A549 (cell line): ENCODE data around the gene OSBPL3. TPM values are rescaled to one million over a fixed set of nuclear protein-coding genes. Genes with fewer than 3 reads are reported as not detected.

ENCODE experiments used
- ATAC-seq, 2 experiments: fragments of 200-7000 bp in 1 of 2; fragments of >200 bp in 1 of 2; cut with Nextera tagmentation in 1 of 2; cut with Tn5 transposase in 1 of 2; 3 replicates each; pipeline versions ENCODE4 v1.8.0 to v1.9.1; 2018 to 2020; ENCODE audit warnings: mild to moderate bottlenecking in 1 of 2, moderate library complexity in 1 of 2
- CTCF ChIA-PET: fragments of 300-600 bp; sonication (Branson Sonifier 250); formaldehyde crosslinking; extraction: SDS; loops from one replicate; lab custom pipeline; 2021; ENCODE audit warnings: antibody characterized with exemption, inconsistent platforms; lab: Yijun Ruan, JAX
- POLR2A ChIA-PET: fragments of 350-600 bp; formaldehyde crosslinking; extraction: SDS; loops from one replicate; lab custom pipeline; 2021; ENCODE audit warnings: antibody characterized with exemption, inconsistent platforms; lab: Yijun Ruan, JAX
- DNase-seq, 2 experiments: peaks; one replicate each; pipeline versions ENCODE4 v3.0.0 to v3.0.0-alpha.2; 2011 to 2016; ENCODE audit warnings: low read depth in 1 of 2, low spot score in 1 of 2
- FAIRE-seq: peaks from 2 replicates; lab custom pipeline; 2011; peaks lifted over from hg19 to GRCh38; lab: Jason Lieb, UNC
- H3K27ac ChIP-seq, 2 experiments: fragments of >200 bp; sonication (Bioruptor Twin); formaldehyde crosslinking; 3 replicates each; pipeline ENCODE4 v1.5.1; 2016 to 2017
- H3K4me1 ChIP-seq: fragments of >200 bp; sonication (Bioruptor Twin); formaldehyde crosslinking; 3 replicates; pipeline ENCODE4 v1.6.1; 2016
- H3K4me2 ChIP-seq: fragments of >200 bp; sonication (Bioruptor Twin); formaldehyde crosslinking; 3 replicates; pipeline ENCODE4 v1.6.1; 2016
- H3K4me3 ChIP-seq: fragments of >200 bp; sonication (Bioruptor Twin); formaldehyde crosslinking; 3 replicates; pipeline ENCODE4 v1.5.1; 2016
- H3K9me3 ChIP-seq: fragments of >200 bp; sonication (Bioruptor Twin); formaldehyde crosslinking; 3 replicates; pipeline ENCODE4 v1.6.1; 2016
- BCL3 ChIP-seq: fragments of >200 bp; sonication (Bioruptor Twin); formaldehyde crosslinking; IDR thresholded peaks from 3 replicates; pipeline ENCODE4 v1.6.1; 2016
- CTCF ChIP-seq: fragments of >200 bp; sonication (Bioruptor Twin); formaldehyde crosslinking; IDR thresholded peaks from 3 replicates; pipeline ENCODE4 v1.5.1; 2016
- EHMT2 ChIP-seq: fragments of 200-600 bp; sonication (generic); IDR thresholded peaks from 2 replicates; pipeline ENCODE4 v1.6.1; 2016; ENCODE audit warnings: antibody characterized with exemption, low read depth, mild to moderate bottlenecking, moderate library complexity
- FOSB ChIP-seq: fragments of 250-450 bp; sonication (Bioruptor Pico); IDR thresholded peaks from 2 replicates; pipeline ENCODE4 v1.5.0; 2020; ENCODE audit warnings: mild to moderate bottlenecking, moderate library complexity
- HMGXB4 ChIP-seq: fragments of 250-450 bp; sonication (Bioruptor Pico); IDR thresholded peaks from 2 replicates; pipeline ENCODE4 v1.5.0; 2021; ENCODE audit warnings: mild to moderate bottlenecking, moderate library complexity, borderline replicate concordance
- HOXA7 ChIP-seq: fragments of 250-450 bp; sonication (Bioruptor Pico); IDR thresholded peaks from 2 replicates; pipeline ENCODE4 v1.5.0; 2020; ENCODE audit warnings: mild to moderate bottlenecking, moderate library complexity
- HOXB5 ChIP-seq: fragments of 250-450 bp; sonication (Bioruptor Pico); IDR thresholded peaks from 2 replicates; pipeline ENCODE4 v1.5.0; 2020; ENCODE audit warnings: mild to moderate bottlenecking, moderate library complexity
- JUNB ChIP-seq: fragments of >200 bp; sonication (Bioruptor Twin); formaldehyde crosslinking; IDR thresholded peaks from 2 replicates; pipeline ENCODE4 v1.6.1; 2016
- MAFK ChIP-seq: fragments of 450-650 bp; IDR thresholded peaks from 2 replicates; pipeline ENCODE4 v1.6.1; 2014; ENCODE audit not compliant: partially characterized antibody
- NFE2L2 ChIP-seq: fragments of 150-350 bp; conservative IDR thresholded peaks from 2 replicates; pipeline ENCODE4 v1.6.1; 2014; ENCODE audit warnings: low read length
- NR3C1 ChIP-seq: fragments of >200 bp; sonication (Bioruptor Twin); formaldehyde crosslinking; IDR thresholded peaks from 3 replicates; pipeline ENCODE4 v1.6.1; 2017
- PBX3 ChIP-seq: IDR thresholded peaks from 2 replicates; pipeline ENCODE4 v1.6.1; 2012
- POLR2A ChIP-seq: IDR thresholded peaks from 2 replicates; pipeline ENCODE4 v1.6.1; 2012; ENCODE audit warnings: mild to moderate bottlenecking, low read length
- POLR2AphosphoS2 ChIP-seq: conservative IDR thresholded peaks from 2 replicates; pipeline ENCODE4 v1.6.1; 2012; ENCODE audit warnings: low read length, improper control_type of control experiment, inconsistent platforms
- REST ChIP-seq: fragments of 200-600 bp; sonication (generic); IDR thresholded peaks from 2 replicates; pipeline ENCODE4 v1.6.1; 2016; ENCODE audit warnings: antibody characterized with exemption, mild to moderate bottlenecking, moderate library complexity
- RFX5 ChIP-seq: fragments of 450-650 bp; IDR thresholded peaks from 2 replicates; pipeline ENCODE4 v1.7.1; 2014; ENCODE audit warnings: antibody characterized with exemption, mild to moderate bottlenecking, moderate library complexity
- RNF2 ChIP-seq: fragments of 200-600 bp; sonication (generic); IDR thresholded peaks from 2 replicates; pipeline ENCODE4 v1.6.1; 2016; ENCODE audit warnings: low read depth, mild to moderate bottlenecking, antibody characterized with exemption, moderate library complexity, borderline replicate concordance
- SREBF2 ChIP-seq: fragments of 450-650 bp; IDR thresholded peaks from 2 replicates; pipeline ENCODE4 v1.6.1; 2014; ENCODE audit warnings: mild to moderate bottlenecking, moderate library complexity
- TFCP2L1 ChIP-seq: fragments of 250-450 bp; sonication (Bioruptor Pico); IDR thresholded peaks from 2 replicates; pipeline ENCODE4 v1.5.0; 2021; ENCODE audit warnings: mild to moderate bottlenecking
- WGBS: methylation state at CpG from one replicate; pipeline ENCODE4 v1.1.6; 2017; ENCODE audit errors: missing lambda C conversion rate; 5-methylcytosine and 5-hydroxymethylcytosine counted together
- polyA plus RNA-seq, 4 experiments: library from polyadenylated mRNA; depleted of rRNA in 3 of 4; stranded (reverse); fragments of >200 nt; fragmentation: RNase III in 1 of 4; extraction: RNeasy Plus Mini Kit Qiagen cat#74134 plus additional on column Dnase treatment in 1 of 4; gene quantifications; 2 replicates in 3 of 4; 3 replicates in 1 of 4; pipeline ENCODE4 v1.2.3, GENCODE V29; 2011 to 2017
- TF ChIP-seq, protein P1 (sequence below): IDR thresholded peaks from 2 replicates; pipeline ENCODE4 v1.6.1; 2012; ENCODE audit warnings: low read depth, borderline replicate concordance
- TF ChIP-seq, protein P2 (sequence below): fragments of >200 bp; sonication (Bioruptor Twin); formaldehyde crosslinking; IDR thresholded peaks from 2 replicates; pipeline ENCODE4 v1.6.1; 2016

The OSBPL3 gene
- polyA plus RNA-seq, 2 of the 4 experiments (the other 2 are of a cell fraction), result 10.9 to 17.4 TPM

DNA sequence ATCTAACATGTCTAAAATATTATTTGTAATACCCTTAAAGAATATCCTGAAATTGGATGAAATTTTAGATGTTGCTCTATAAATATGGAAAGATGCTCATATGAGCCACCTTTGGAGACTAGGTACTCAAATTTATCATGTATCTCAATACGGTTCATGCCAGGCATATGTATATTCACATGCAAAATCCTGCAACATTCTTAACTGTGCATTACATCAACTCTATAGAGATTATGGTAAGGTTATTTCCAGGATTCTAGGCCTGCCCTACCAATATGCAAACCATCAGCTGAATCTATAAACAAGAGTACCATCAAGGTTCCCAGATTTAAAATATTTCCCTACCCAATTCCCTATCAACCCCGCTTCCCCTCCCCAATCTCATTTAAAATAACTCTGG is 27.5 kb downstream of the OSBPL3 start:
- WGBS, result 92% methylated on average over 2 of the region's 2 CpGs
- H3K27ac ChIP-seq, result no peak overlapping the region
- no peaks in the 10 kb centered on the region for H3K9me3 ChIP-seq
- DNase-seq, result no peak
- no peak overlapping the region for H3K4me2 ChIP-seq
- POLR2A ChIA-PET, result no interaction called here
- H3K4me3 ChIP-seq, result no peak overlapping the region
- no peak for FAIRE-seq
- no peak for ATAC-seq
- no peak for TF ChIP-seq POLR2AphosphoS2
- no peak for TF ChIP-seq REST
- no peak for TF ChIP-seq HOXB5 (CRISPR knock-in tag)
- TF ChIP-seq TFCP2L1 (CRISPR knock-in tag), result no peak
- TF ChIP-seq MAFK, result no peak
- TF ChIP-seq POLR2A, result no peak
- no peak for TF ChIP-seq HMGXB4 (CRISPR knock-in tag)
- TF ChIP-seq SREBF2, result no peak
- no peak for TF ChIP-seq JUNB
- no peak for TF ChIP-seq HOXA7 (CRISPR knock-in tag)
- TF ChIP-seq, all 56 proteins: peak for 0
- CTCF ChIA-PET, result interaction anchor here (0.6 to 1.4 kb wide), 2 partner anchors 11 to 27 kb away, joined by 3 to 5 read pairs; partner anchors contain the start of gene OSBPL3
- H3K4me1 ChIP-seq, result 0 out of 3 replicates have a peak, but pooled peaks cover 3% of the 10 kb centered on the region

DNA sequence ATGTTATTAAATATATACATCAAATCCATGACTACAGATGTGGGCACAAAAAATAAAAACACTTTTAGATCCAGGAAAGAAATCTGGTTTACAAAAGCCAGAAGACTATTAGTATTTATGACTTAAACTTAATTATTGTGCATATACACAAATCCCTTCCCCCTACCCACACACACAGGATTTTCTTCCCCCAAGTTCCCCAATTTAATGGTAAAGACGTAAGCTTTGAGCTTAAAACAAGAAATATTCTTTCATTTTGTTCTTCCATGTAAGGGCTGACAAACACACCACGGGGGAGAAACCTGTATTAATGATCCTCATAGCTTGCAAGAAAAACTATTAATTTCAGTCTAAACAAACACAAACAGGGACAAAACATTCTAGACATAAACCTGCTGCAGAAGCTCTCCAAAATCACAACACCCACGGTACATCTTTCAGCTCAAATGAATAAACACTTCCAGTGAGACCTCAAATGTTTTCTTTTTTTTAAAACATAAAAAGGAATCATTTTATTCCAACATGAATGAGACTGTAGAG is 28.5 kb downstream of the OSBPL3 start:
- DNase-seq (no peak), FAIRE-seq (no peak), ATAC-seq (no peak)
- POLR2A ChIA-PET, result no interaction called here
- no peak overlapping the region for H3K4me3 ChIP-seq
- 73% methylated on average over 3 of the region's 3 CpGs for WGBS
- TF ChIP-seq CTCF (no peak), FOSB (CRISPR knock-in tag) (no peak), HOXB5 (CRISPR knock-in tag) (no peak), EHMT2 (no peak), RFX5 (no peak), BCL3 (no peak), POLR2A (no peak), NFE2L2 (no peak), RNF2 (no peak), NR3C1 (no peak), HOXA7 (CRISPR knock-in tag) (no peak), POLR2AphosphoS2 (no peak), PBX3 (no peak)
- TF ChIP-seq, protein P1, sequence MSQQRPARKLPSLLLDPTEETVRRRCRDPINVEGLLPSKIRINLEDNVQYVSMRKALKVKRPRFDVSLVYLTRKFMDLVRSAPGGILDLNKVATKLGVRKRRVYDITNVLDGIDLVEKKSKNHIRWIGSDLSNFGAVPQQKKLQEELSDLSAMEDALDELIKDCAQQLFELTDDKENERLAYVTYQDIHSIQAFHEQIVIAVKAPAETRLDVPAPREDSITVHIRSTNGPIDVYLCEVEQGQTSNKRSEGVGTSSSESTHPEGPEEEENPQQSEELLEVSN, result no peak
- TF ChIP-seq, protein P2, sequence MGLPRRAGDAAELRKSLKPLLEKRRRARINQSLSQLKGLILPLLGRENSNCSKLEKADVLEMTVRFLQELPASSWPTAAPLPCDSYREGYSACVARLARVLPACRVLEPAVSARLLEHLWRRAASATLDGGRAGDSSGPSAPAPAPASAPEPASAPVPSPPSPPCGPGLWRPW, result no peak
- H3K9me3 ChIP-seq, result no peaks in the 10 kb centered on the region
- H3K4me1 ChIP-seq, result peaks cover 7% of the 10 kb centered on the region; the same call in 2 of the 3 replicates
- H3K4me2 ChIP-seq, result no peak overlapping the region
- H3K27ac ChIP-seq, result no peak overlapping the region
- CTCF ChIA-PET, result interaction anchor here (0.6 to 1.4 kb wide), 2 partner anchors 28 to 79 kb away, joined by 3 to 5 read pairs; partner anchors contain the start of gene OSBPL3
